GM03348 (cell line): ENCODE measurements around the gene RHBDL1.

ENCODE experiments used
- DNase-seq: peaks from one replicate; pipeline ENCODE4 v3.0.0; 2012; ENCODE audit warnings: low spot score

Gene RHBDL1

DNA sequence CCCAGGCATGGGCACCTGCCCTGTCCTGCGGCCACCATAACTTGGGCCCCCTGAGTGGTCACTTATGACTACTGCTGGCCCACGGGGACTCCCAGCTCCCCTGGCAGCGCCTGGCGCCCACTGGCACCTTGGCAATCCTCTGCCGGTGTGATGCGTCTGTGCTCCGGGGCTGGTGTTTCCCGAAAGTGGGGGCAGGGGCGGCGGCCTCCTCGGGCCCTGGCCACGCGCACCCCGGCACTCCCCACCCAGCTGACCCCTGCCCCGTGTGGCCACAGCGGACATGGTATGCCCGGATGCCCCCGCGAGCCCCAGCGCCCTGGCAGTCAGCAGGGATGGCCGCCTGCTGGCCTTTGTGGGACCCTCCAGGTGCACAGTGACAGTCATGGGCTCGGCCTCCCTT is 18.0 kb upstream of the RHBDL1 start:
- DNase-seq = no peak

DNA sequence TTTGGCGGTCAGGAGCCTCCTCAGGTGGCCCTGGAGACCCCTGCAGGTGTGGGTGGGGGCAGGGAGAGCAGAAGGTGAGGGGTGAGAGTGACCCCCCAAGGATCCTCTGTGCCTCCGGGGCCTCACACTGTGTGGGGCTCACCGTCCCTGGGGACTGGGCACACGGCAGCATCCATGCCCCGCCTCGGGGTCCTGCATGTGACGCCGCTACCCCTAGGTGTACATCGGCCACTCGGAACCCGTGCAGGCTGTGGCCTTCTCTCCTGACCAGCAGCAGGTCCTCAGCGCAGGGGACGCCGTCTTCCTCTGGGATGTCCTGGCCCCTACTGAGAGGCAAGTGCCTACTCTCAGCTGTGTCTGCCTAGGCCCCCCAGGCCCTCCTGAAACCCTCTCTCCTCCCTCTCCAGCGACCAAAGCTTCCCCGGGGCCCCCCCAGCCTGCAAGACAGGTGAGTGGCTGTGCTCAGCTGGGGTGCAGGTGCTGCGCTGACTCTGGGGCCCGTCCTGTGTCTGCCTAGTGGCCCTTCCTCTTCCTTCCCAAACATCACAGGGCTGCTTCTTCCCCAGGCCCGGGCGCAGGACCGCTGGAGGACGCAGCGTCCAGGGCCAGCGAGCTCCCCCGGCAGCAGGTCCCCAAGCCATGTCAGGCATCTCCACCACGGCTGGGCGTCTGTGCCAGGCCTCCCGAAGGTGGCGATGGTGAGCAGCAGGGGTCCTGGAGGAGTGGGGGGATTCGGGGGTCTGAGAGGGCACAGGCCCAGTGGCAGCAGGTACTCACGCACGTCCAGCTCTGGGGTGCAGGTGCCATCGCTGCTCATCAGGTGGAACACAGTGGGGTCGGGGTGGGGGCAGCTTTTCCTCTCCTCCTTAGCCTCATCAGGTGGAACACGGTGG is 16.5 kb upstream of the RHBDL1 start:
- no peak for DNase-seq

DNA sequence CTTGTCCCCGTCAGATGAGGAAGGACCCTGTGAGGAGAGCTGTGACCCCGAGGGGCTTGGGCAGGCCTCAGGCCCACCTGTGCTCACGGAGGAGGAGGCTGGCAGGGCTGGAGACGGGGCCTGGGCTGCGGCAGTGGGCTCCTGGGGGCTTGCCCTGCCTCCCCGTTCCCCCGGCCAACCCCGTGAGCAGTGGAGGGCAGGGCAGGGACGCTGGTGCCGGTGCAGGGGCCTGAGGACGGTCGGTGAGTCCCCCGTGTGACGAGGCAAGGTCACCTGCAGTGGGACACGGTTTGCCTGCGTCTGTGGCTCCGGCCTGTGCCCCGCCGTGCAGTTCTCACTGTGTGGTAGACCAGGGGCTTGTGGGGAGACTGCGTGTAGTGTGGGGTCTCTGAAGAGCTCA is 15.9 kb upstream of the RHBDL1 start:
- DNase-seq = no peak

DNA sequence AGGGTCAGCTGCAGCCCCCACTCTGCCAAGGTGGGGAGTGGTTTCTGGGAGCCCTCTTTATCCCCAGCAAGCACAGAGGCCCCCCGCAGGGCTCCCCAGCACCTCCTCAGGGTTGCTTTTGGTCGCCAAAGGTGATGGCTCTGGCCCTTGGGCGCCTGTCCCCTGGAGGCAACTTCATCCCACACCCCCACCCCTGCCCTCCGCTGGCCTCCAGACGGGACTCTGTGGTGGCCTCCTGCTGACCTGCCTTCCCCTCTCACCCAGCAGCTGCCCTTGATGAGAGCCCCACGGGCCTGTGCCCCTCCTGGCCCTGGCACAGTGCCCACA is 15.4 kb upstream of the RHBDL1 start:
- no peak for DNase-seq

DNA sequence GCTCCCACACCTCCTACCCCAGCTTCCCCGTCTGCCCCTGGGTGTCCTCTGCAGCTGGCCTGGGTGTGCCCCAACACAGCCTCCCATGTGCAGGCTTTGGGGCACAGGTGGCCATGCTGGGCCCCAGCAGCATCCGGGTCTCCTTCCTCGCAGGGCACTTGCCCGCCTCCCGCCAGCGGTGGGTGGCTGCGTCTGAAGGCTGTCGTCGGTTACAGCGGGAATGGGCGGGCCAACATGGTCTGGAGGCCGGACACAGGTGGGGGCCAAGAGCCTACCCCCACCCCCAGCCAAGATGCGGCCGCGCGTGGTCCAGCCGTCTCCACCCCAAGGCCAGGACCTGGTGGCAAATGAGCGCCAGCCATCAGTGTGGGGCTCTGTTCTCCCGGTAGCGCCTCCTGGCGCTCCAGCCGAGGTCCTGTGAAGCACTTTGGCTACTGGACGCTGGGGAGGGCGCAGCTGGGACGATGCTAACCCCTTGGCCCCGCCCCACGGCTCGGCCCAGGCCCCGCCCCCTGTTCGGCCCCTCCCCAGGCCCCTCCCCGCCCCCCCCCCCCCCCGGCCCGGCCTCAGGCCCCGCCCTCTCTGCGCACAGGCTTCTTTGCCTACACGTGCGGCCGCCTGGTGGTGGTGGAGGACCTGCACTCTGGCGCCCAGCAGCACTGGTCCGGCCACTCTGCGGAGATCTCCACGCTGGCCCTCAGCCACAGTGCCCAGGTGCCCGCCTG is 14.8 kb upstream of the RHBDL1 start:
- peak; percentile 79 for DNase-seq

DNA sequence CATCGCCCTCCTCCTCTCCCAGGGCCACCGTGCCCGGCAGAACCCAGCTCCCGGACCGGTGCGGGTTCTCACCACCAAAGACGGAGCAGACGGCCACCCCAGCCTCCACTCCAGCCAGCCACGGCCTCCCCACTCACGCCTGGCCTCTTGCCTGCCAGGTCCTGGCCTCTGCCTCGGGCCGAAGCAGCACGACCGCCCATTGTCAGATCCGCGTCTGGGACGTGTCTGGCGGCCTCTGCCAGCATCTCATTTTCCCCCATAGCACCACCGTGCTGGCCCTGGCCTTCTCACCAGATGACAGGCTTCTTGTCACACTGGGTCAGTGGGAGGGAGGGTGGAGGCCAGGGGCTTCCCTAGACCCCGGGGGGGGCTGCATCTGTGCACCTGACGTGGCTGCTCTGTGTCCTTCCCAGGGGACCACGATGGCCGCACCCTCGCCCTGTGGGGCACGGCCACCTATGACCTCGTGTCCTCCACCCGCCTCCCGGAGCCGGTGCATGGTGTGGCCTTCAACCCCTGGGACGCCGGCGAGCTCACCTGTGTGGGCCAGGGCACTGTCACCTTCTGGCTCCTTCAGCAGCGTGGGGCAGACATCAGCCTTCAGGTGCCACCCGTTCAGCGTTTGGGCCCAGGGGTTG is 14.2 kb upstream of the RHBDL1 start:
- no peak for DNase-seq

DNA sequence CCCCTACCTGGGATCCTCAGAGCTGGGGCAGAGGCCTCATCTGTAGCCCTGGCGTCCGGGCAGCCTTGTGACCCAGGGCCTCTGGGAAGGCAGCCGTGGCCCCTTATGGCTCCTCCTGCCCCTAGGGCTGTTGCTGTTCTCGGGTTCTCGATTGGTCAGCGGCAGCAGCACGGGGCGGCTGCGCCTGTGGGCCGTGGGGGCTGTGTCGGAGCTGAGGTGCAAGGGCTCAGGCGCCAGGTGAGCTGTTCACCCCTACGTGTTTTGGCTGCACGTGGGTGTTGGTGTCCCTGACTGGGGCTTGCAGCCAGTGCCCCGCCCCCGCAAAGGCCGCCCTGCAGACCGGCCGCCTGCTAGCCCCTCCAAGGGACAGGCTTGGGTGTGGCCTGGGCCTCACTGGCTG is 13.4 kb upstream of the RHBDL1 start:
- no peak for DNase-seq

DNA sequence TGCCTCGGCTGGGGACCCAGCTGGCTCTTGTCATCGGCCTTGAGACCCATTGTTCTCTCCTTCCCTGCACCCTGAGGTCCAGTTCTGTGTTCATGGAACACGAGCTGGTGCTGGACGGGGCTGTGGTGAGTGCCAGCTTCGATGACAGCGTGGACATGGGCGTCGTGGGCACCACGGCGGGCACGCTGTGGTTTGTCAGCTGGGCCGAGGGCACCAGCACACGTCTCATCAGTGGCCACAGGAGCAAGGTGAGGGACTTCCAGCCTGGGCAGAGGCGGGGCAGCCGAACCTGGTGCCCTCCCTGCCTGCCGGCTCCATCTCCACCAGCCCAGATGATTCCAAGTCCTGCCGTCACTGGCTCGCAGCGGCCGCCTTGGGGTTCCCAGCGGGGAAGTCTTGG is 12.9 kb upstream of the RHBDL1 start:
- DNase-seq = no peak

DNA sequence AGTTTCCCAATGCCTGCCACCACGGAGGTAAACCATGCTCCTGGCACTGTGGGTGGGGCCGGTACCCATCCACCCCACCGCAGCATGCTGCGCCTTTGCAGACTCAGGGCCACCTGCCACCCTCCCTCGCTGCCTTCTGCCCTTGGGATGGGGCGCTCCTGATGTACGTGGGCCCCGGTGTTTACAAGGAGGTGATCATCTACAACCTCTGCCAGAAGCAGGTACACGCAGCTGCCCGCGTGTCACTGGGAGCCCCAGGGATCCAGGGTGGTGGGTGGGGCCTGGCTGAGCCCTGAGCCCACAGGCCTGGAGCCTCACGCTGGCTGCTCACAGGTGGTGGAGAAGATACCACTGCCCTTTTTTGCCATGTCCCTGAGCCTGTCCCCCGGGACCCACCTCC is 8.9 kb upstream of the RHBDL1 start:
- DNase-seq = no peak

DNA sequence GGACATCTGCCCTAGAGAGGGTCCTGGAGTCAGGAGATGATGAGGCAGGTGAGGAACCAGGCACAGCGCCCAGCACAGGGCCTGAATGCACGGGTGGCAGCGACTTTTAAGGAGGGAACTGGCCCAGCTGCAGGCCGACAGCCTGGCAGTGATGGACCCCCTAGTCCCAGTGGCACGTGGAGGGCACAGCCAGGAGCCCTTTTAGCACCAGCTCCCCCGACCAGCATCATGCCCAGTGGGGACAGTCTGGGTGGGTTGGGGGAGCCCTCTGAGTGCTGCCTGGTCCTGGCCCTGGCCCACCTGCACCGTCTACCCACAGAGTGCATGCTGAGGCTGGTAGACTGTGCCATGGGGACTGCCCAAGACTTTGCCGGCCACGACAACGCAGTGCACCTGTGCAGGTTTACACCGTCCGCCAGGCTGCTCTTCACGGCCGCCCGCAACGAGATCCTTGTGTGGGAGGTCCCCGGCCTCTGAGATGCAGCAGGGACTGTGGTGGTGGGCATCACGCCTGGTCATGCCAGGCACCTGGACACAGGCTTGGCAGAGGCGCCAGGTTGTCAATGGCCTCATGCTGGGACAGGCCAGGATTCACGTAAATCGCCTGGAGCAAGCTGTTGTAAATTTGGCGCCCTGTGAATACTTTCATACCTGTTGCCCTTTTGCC is 8.2 kb upstream of the RHBDL1 start:
- no peak for DNase-seq

DNA sequence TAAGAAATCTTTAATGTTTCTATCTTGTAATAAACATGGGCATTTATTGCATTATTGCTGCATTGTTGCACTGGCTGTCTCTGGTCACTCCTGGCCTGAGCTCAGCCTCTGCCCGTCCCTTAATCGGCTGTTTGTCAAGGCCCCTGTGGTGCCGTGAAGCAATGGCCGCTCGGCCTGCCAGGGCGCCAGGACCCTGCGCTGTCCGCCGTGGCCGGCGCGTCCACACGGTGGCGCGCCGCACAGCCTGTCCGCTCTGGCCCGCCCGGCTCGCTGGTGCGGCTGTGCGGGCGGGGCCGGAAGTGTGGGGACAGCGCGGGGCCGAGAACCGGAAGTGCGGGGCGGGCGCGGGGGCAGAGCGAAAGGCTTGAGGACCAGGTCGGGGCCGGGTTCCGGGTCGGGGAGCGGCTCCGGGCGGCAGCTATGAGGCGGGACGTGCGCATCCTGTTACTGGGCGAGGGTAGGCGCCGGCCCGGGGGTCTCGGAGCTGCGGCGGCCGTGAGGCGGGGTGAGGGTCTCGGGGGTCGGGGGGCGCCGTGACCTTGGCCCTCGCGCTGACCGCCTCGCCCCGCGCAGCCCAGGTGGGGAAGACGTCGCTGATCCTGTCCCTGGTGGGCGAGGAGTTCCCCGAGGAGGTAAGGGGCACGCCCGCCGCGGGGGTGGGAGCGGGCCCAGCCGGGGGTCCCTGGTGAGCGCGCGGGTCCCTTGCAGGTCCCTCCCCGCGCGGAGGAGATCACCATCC is 7.5 kb upstream of the RHBDL1 start, which contains the start of gene RHOT2:
Gene RHOT2, plus strand, starts transcription at position 353 of the 739 bp plus-strand sequence. Its CDS starts 68 bp downstream, at position 421.
- DNase-seq = peak; percentile 96

DNA sequence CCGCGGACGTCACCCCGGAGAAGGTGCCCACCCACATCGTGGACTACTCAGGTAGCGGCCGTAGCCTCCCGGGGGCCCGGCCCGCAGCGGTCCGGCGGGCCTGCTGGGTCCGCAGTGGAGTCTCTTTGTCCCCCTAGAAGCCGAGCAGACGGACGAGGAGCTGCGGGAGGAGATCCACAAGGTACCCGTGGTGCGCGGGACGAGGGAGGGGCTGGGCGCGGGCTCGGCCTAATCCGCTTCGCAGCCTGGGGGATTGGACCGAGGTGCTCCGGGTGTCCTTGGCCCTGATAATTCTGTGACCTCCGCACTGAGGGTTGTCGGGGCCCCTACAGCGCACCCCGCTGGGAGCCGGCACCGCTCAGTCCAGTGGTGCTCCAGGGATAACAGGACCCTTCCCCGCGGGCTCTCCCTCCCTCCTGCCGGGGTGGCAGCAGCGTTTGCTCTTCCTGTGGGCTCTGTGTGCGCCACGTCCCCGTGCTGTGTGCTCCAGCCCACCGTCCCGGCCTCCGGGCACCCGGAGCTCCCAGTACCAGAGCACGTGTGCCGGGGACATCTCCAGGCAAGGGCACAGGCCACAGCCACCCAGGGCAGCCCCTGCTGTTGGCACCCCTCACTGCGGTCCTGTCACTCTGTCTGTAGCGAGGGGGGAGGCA is 6.8 kb upstream of the RHBDL1 start:
- peak; percentile 28 for DNase-seq

DNA sequence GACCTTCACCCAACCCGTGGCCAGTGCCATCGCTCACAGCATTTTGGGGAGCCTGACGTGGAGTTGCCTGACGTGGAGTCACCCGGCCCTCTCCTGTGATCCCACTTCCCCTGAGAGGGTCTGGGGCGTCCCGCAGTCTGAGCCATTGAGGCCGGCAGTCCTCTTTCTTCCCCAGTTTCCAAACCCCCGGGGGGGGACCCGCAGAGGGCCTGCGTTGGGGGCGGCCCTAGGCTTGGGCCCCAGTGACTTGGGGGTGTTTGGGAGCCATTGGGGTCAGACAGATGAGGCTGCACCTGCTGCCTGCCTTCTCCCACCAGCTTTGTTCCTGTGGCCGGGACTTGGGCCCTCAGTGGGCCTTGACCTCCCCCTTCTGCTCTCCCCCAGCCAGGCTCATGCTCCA is 5.8 kb upstream of the RHBDL1 start:
- DNase-seq = no peak

DNA sequence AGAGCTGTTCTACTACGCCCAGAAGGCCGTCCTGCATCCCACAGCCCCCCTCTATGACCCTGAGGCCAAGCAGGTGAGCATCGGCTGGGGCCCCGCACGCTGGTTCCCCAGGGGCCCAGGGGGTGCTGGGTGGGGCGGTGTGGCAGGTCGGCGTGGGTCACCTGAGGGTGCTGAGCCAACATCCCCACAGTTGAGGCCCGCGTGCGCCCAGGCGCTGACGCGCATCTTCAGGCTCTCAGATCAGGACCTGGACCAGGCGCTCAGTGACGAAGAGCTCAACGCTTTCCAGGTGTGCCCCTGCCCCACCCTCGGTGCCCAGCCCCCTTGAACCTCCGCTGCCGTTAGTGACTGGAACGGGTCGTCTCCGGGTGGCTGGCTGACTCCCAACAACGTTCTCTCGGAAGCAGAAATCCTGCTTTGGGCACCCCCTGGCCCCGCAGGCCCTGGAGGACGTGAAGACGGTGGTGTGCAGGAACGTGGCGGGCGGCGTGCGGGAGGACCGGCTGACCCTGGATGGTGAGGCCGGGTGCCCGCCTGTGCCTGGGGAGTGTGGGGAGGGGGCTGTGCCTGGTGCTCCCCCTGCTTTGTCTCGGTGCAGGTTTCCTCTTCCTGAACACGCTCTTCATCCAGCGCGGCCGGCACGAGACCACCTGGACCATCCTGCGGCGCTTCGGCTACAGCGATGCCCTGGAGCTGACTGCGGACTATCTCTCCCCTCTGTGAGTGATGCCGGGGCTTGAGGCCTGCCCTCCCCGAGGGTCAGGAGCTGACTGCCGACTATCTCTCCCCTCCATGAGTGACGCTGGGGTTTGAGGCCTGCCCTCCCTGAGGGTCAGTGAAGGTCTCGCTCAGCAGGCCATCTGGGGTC is 4.8 kb upstream of the RHBDL1 start:
- no peak for DNase-seq

DNA sequence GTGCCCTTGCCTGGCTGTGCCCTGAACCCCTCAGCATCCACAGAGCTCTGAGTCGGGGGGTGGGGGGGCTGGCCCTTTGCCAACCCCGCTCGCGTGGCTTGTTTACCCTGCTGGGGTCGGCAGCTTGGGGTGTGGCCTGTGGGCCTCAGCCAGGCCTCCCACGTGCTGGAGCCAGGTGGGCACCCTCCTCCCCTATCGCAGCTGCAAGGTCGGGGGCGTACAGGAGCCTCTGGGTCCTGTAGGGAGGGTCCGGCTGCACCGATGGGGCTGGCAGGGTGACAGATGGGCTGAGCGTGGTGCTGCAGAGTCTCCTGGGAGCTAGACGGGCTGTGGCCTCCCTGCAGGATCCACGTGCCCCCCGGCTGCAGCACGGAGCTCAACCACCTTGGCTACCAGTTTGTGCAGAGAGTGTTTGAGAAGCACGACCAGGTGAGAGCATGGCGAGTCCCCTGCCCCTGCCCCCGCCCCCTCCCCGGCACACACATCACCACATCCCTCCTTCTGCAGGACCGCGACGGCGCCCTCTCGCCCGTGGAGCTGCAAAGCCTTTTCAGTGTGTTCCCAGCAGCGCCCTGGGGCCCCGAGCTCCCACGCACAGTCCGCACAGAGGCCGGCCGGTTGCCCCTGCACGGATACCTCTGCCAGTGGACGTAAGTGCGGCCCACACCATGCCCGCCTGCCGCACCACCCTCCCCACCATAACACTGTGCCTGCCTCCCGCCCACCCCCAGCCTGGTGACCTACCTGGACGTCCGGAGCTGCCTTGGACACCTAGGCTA is 3.9 kb upstream of the RHBDL1 start:
- no peak for DNase-seq

DNA sequence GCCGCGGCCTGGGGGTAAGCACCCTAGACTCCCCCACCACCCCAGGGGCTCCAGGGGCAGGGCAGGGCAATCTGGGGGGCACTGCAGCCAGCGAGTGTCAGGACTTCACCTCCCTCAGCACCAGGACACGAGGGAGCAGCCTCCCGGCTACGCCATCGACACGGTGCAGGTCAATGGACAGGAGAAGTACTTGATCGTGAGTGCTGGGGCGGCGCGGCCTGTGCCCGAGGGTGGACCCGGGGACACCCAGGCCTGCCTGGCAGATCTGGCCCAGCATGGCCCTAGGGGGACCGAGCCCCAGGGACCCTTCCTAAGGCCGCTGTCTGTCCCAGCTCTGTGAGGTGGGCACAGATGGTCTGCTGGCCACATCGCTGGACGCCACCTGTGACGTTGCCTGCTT is 3.1 kb upstream of the RHBDL1 start:
- no peak for DNase-seq

DNA sequence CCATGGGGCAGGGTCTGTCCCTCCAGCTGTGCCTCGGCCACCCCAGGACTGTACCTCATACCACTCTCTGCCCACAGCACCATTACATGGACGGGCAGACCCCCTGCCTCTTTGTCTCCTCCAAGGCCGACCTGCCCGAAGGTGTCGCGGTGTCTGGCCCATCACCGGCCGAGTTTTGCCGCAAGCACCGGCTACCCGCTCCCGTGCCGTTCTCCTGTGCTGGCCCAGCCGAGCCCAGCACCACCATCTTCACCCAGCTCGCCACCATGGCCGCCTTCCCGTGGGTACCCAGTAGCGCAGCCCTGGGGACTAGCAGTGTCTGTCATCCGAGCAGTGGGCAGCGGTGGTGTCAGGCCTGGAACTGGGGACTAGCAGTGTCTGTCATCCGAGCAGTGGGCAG is 2.6 kb upstream of the RHBDL1 start:
- no peak for DNase-seq

DNA sequence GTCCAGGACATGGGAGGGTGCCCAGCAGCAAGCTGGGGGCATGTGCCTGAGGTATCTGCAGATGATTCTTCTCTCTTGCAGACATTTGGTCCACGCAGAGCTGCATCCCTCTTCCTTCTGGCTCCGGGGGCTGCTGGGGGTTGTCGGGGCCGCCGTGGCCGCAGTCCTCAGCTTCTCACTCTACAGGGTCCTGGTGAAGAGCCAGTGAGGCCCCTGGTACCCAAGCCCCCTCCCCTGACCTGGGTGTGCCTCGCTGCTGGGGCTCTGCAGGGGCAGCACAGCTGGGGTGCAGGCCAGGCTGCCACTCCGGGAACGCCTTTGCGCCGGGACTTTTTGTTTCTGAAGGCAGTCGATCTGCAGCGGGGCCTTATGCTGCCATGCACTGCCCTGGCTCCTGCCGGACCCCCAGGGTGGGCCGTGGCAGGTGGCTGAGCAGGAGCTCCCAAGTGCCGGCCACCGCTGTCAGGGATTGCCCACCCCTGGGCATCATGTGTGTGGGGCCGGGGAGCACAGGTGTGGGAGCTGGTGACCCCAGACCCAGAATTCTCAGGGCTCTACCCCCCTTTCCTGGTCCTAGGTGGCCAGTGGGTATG is 2.0 kb upstream of the RHBDL1 start:
- no peak for DNase-seq
